ENCODE results near the gene DNAJC10. TPM values are rescaled to one million over a fixed set of nuclear protein-coding genes. Genes with fewer than 3 reads are reported as not detected.

DNAJC10 gene
- total RNA-seq, 2 donors from 2014 or later: 42.8 to 52.9 TPM

DNA sequence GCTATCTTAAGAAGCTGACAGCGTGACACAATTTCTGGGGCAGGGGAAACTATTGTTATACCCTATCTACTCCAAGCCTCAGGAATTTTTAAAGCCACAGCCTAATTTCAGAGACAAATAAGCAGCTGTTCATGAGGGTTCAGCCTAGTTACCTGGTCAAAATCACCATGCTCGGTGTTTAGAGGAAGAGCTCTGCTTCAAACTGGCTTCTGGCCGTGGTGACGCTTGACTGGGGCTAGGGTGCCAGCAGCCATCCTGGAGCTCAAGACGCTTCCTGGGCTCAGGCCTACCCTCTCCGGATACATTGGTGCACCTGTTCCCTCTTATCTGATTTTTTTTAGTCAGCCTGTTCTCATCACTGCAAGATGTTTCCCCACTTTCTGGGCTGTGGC is 108.7 kb downstream of the DNAJC10 start:
- TF ChIP-seq POLR2AphosphoS5 (IDR thresholded peaks at IDR 0.05) (no peak), POLR2A (IDR thresholded peaks at IDR 0.05) (no peak)
- TF ChIP-seq, protein P1, sequence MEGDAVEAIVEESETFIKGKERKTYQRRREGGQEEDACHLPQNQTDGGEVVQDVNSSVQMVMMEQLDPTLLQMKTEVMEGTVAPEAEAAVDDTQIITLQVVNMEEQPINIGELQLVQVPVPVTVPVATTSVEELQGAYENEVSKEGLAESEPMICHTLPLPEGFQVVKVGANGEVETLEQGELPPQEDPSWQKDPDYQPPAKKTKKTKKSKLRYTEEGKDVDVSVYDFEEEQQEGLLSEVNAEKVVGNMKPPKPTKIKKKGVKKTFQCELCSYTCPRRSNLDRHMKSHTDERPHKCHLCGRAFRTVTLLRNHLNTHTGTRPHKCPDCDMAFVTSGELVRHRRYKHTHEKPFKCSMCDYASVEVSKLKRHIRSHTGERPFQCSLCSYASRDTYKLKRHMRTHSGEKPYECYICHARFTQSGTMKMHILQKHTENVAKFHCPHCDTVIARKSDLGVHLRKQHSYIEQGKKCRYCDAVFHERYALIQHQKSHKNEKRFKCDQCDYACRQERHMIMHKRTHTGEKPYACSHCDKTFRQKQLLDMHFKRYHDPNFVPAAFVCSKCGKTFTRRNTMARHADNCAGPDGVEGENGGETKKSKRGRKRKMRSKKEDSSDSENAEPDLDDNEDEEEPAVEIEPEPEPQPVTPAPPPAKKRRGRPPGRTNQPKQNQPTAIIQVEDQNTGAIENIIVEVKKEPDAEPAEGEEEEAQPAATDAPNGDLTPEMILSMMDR (IDR thresholded peaks at IDR 0.05): no peak
- DNase-seq (ENCODE audit: low spot score): no peak
- H3K9me3 ChIP-seq: no peaks in the 10 kb centered on the region
- no peaks in the 10 kb centered on the region for H3K36me3 ChIP-seq
- intact Hi-C loops (cut with DNase I): no loop called here
- no peaks in the 10 kb centered on the region for H3K4me1 ChIP-seq (replicated peaks)
- no peak overlapping the region for H3K27ac ChIP-seq
- H3K4me3 ChIP-seq: no peak overlapping the region
- no peaks in the 10 kb centered on the region for H3K27me3 ChIP-seq (replicated peaks; ENCODE audit: insufficient read depth)
- WGBS: 49% methylated on average over 6 of the region's 6 CpGs

DNA sequence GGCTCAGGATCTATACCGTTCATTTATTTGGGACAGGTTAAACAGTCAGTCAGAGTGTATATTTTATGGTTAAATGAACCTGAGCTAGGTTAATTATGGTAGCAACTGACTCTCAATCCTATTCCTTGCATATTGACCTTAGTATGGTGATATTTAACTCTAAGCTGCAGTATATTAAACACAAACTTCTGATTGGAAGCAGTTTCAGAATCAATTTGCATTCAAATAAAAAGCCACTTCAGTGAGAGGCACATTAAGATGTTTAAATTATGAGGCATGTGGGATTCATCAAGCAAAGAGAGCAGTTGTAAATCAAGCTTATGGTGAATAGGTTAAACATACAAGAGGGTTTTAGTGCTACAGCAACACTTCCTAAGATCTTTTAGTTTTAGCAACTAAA is 110.0 kb downstream of the DNAJC10 start:
- no peak for DNase-seq (ENCODE audit: low spot score)
- TF ChIP-seq POLR2A (IDR thresholded peaks at IDR 0.05) (no peak), POLR2AphosphoS5 (IDR thresholded peaks at IDR 0.05) (no peak)
- TF ChIP-seq, protein P1 (IDR thresholded peaks at IDR 0.05): no peak
- Histone ChIP-seq H3K36me3 (no peaks in the 10 kb centered on the region), H3K4me3 (no peak overlapping the region), H3K9me3 (no peaks in the 10 kb centered on the region), H3K27ac (no peak overlapping the region), H3K4me1 (replicated peaks) (no peaks in the 10 kb centered on the region), H3K27me3 (replicated peaks; ENCODE audit: insufficient read depth) (no peaks in the 10 kb centered on the region)
- WGBS: 37% methylated on average over 1 of the region's 1 CpG
- intact Hi-C loops (cut with DNase I): no loop called here

DNA sequence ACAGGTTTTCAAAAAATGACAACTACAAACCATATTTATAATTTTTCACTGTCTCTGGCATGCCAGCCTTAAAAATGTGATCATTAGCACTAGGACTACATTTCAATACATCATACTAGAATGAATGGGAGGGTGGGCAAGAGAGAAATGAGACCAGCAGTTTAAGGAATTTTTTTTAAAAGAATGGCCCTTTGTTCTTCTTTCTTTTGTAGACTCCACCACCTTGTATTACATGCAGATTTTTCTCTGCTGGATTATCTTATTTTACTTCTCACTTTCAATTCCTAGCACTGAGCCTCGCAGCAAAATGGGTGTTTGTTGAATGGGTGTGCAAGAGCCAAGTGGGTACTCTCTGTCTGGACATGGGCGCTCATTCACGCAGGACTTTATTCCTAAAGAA is 110.4 kb downstream of the DNAJC10 start:
- DNase-seq (ENCODE audit: low spot score): no peak
- no peaks in the 10 kb centered on the region for H3K27me3 ChIP-seq (replicated peaks; ENCODE audit: insufficient read depth)
- 86% methylated on average over 3 of the region's 3 CpGs for WGBS
- H3K4me1 ChIP-seq (replicated peaks): no peaks in the 10 kb centered on the region
- H3K9me3 ChIP-seq: no peaks in the 10 kb centered on the region
- intact Hi-C loops (cut with DNase I): no loop called here
- TF ChIP-seq POLR2AphosphoS5 (IDR thresholded peaks at IDR 0.05) (no peak), POLR2A (IDR thresholded peaks at IDR 0.05) (no peak)
- TF ChIP-seq, protein P1 (IDR thresholded peaks at IDR 0.05): no peak
- H3K36me3 ChIP-seq: no peaks in the 10 kb centered on the region
- H3K4me3 ChIP-seq: no peak overlapping the region
- no peak overlapping the region for H3K27ac ChIP-seq

DNA sequence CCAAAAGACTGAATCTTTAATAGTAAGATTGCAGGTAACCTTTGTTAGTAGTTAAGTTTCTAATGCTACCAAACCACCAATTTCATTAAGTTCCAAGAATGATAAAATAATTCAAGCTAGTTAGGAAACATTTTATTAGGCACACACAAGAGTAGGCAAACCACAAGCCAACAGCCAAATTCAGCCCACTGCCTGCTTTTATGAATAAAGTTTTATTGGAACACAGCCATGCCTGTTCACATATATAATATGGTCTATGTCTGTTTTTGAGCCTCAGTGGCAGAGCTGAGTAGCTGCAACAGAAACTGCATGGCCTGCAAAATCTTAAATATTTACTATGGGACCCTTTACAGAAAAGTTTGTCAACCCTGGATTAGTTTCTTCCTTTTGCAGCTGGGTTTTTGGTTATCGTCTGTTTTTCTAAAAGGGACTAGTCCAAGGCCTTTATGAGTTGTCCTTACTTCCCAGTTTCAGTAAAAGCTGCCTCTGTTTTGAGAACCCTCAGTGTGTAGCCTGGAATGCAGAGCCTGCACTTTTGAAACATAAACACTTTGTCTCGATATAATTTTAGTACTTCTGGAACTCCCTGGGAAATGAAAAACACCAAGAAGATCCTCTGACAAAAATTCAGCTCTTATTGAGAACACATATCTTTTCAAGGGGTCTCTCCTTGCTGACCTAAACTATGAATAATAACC is 111.3 kb downstream of the DNAJC10 start:
- no peaks in the 10 kb centered on the region for H3K9me3 ChIP-seq
- intact Hi-C loops (cut with DNase I): no loop called here
- no peaks in the 10 kb centered on the region for H3K27me3 ChIP-seq (replicated peaks; ENCODE audit: insufficient read depth)
- H3K36me3 ChIP-seq: no peaks in the 10 kb centered on the region
- DNase-seq (ENCODE audit: low spot score): no peak
- no peak overlapping the region for H3K4me3 ChIP-seq
- H3K27ac ChIP-seq: no peak overlapping the region
- TF ChIP-seq, protein P1 (IDR thresholded peaks at IDR 0.05): no peak
- no peak for TF ChIP-seq POLR2A (IDR thresholded peaks at IDR 0.05)
- no peak for TF ChIP-seq POLR2AphosphoS5 (IDR thresholded peaks at IDR 0.05)
- WGBS: 49% methylated on average over 2 of the region's 2 CpGs
- H3K4me1 ChIP-seq (replicated peaks): no peaks in the 10 kb centered on the region

DNA sequence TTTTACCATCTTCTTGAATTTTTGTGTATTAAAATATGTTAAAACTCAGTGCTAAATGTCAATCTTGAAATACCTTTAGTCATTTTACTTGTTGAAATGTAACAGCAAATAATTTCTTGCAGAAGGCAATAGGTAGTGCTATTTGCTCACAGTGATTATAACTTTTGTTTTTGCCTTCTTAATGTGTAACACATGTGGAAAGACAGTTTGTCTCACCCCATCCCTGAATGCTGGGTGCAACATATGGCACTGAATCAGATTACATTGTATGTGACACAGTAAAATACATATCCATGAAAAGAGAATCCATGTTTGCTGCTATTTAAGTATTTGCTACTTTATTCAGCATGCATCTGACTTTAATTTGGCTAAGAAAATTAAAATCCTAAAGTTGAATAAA is 115.0 kb downstream of the DNAJC10 start:
- no peak for TF ChIP-seq POLR2AphosphoS5 (IDR thresholded peaks at IDR 0.05)
- TF ChIP-seq, protein P1 (IDR thresholded peaks at IDR 0.05): no peak
- TF ChIP-seq POLR2A (IDR thresholded peaks at IDR 0.05): no peak
- H3K27ac ChIP-seq: no peak overlapping the region
- intact Hi-C loops (cut with DNase I): no loop called here

More for the DNA sequence above, 115.0 kb downstream of the DNAJC10 start:
- Histone ChIP-seq H3K9me3 (no peaks in the 10 kb centered on the region), H3K36me3 (no peaks in the 10 kb centered on the region), H3K4me1 (replicated peaks) (no peaks in the 10 kb centered on the region), H3K27me3 (replicated peaks; ENCODE audit: insufficient read depth) (no peaks in the 10 kb centered on the region), H3K4me3 (no peak overlapping the region)
- no peak for DNase-seq (ENCODE audit: low spot score)

Measured in prostate gland (tissue), 2 donors.